Lower leg skin (tissue), 4 donors: Measurements from ENCODE around the gene SGF29. TPM values are rescaled to one million over a fixed set of nuclear protein-coding genes. Genes with fewer than 3 reads are reported as not detected.
A peak's percentile ranks its signal among the peaks of the same experiment; 100 is the strongest.
"Not testable (repeated sequence)": the region's sequence is repeated elsewhere in the genome, so short reads cannot be mapped to it uniquely, and the experiment has no call there.

Source experiments
- DNase-seq, 2 donors: peaks; one replicate each; pipeline ENCODE4 v3.0.0-alpha.2; 2019; ENCODE audit warnings: low spot score in 2 of 2
- H3K4me3 ChIP-seq: fragments of 200-600 bp; sonication (generic); 2 replicates; pipeline ENCODE4 v1.5.1; 2017; ENCODE audit warnings: mild to moderate bottlenecking, low read depth; ENCODE audit not compliant: poor library complexity, severe bottlenecking
- POLR2A ChIP-seq, 2 donors: fragments of 450-650 bp; IDR thresholded peaks; one replicate each; pipeline ENCODE4 v1.6.1; 2016 to 2017; ENCODE audit warnings: antibody characterized with exemption in 2 of 2, mild to moderate bottlenecking in 1 of 2, moderate library complexity in 1 of 2
- whole genome bisulfite sequencing, 2 donors: methylation state at CpG; one replicate each; pipeline ENCODE4 v1.1.5; 2018; 5-methylcytosine and 5-hydroxymethylcytosine counted together
- intact Hi-C: fragments of 100-400 bp; cut with DNase I; formaldehyde crosslinking; loops from one replicate; pipeline ENCODE4 v1.15.0; 2023; ENCODE audit warnings: low total_unique reads
- total RNA-seq, 4 donors: library from RNA; depleted of rRNA; stranded (reverse); fragments of >200 nt; gene quantifications; one replicate each; pipeline ENCODE4 v1.1.0, GENCODE V29; 2016
- TF ChIP-seq, protein P1 (sequence below), 3 donors: fragments of 450-650 bp; IDR thresholded peaks; one replicate each; pipeline ENCODE4 v1.5.1; 2016; ENCODE audit warnings: antibody characterized with exemption in 3 of 3, mild to moderate bottlenecking in 3 of 3, moderate library complexity in 2 of 3

Gene SGF29
- total RNA-seq, 4 donors from 2014 or later = 16.7 to 29.9 (median 26.8) TPM

- peak in 1 of 2 donors; percentile 80 for DNase-seq
- TF ChIP-seq, protein P1, sequence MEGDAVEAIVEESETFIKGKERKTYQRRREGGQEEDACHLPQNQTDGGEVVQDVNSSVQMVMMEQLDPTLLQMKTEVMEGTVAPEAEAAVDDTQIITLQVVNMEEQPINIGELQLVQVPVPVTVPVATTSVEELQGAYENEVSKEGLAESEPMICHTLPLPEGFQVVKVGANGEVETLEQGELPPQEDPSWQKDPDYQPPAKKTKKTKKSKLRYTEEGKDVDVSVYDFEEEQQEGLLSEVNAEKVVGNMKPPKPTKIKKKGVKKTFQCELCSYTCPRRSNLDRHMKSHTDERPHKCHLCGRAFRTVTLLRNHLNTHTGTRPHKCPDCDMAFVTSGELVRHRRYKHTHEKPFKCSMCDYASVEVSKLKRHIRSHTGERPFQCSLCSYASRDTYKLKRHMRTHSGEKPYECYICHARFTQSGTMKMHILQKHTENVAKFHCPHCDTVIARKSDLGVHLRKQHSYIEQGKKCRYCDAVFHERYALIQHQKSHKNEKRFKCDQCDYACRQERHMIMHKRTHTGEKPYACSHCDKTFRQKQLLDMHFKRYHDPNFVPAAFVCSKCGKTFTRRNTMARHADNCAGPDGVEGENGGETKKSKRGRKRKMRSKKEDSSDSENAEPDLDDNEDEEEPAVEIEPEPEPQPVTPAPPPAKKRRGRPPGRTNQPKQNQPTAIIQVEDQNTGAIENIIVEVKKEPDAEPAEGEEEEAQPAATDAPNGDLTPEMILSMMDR (IDR thresholded peaks at IDR 0.05) = no peak
- TF ChIP-seq POLR2A (IDR thresholded peaks at IDR 0.05) = no peak
- WGBS, 2 donors = 8 to 13% methylated on average over 20 to 61 of the region's 68 CpGs
- intact Hi-C loops = no loop called here
- no peak overlapping the region for H3K4me3 ChIP-seq
Measured at GRCh38 chr16:28623172-28623711, 69.5 kb downstream of the SGF29 start.

GRCh38 chr16:28630905-28631304, 77.2 kb downstream of the SGF29 start:
- intact Hi-C loops, H3K4me3 ChIP-seq, DNase-seq: not testable (repeated sequence)
- 76 to 81% methylated on average over 4 to 5 of the region's 5 CpGs for WGBS, 2 donors

DNA sequence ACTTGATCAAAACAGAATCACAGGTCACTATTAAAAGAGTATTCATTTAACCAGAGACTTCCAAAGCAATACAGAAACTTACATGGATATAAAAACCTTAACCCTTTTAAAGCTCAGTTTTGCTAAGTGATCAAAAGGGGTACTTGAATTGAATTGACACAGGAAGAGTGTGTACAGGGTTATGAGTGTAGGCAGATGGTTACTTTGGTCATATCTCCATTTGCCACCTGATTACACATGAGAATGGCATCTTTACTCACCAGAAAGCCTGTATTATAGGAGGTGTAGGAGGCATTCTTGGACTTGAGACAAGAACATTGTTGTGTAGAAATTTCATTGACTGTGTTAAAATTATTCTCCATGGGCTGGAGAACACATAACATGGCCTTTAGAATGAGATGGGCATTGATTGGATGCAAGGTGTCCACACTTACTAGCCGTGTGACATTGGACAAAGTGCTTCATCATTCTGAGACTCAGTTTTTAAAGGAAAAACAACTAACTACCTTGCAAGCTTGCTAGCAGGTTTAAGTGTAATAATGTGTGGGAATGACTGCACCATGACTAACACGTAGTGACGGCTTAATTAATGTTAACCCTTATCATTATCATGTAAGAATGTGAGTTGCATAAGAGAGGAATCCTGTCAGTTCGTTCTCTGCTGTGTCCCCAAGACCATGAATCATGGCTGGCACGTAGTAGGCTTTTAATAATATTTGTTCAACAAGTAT, 82.5 kb downstream of the SGF29 start:
- 32 to 34% methylated on average over 5 of the region's 5 CpGs for whole genome bisulfite sequencing, 2 donors
- H3K4me3 ChIP-seq, intact Hi-C loops, DNase-seq: not testable (repeated sequence)

DNA sequence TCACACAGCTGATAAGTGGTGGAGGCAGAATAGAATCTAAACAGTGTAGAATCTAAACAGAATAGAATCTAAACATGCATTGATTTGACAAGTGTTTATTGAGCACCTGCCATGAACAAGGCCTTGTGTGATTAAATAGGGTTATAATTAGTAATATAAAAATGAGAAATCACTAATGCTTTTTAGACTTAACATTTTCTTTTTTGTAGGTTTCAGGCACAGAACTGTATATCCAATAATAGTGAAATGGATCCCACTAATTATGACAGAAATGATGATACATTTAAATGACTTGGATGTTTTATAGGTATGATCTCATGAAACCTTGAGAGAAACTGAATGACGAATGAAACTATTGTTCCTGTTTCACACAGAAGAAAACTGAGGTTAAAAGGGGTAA, 84.0 kb downstream of the SGF29 start, which contains the start of gene NPIPB8:
TSS of gene NPIPB8 (plus strand) at position 301 of the 400 bp plus-strand sequence. CDS start 296 bp downstream, outside the sequence.
- DNase-seq, H3K4me3 ChIP-seq, intact Hi-C loops: not testable (repeated sequence)
- 67 to 80% methylated on average over 1 of the region's 1 CpG for WGBS, 2 donors

DNA sequence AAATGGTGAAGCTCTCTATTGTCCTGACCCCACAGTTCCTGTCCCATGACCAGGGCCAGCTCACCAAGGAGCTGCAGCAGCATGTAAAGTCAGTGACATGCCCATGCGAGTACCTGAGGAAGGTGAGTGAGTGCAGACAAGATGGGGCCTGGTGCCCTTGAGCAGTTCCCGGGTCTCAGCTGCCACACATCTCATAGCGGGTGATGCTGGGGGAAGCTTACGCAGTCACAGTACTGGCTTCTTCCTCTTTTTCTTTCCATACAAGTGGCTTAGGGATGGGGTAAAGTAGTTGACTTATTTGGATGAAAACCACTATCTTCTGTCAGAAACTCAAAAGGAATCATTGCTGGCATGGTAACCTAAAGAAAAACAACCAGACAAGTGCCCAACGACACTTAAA, 84.6 kb downstream of the SGF29 start:
- intact Hi-C loops, H3K4me3 ChIP-seq, DNase-seq: not testable (repeated sequence)
- WGBS, 2 donors = 17 to 29% methylated on average over 1 to 5 of the region's 5 CpGs

GRCh38 chr16:28639959-28640358, 86.2 kb downstream of the SGF29 start:
- WGBS, 2 donors = 67 to 68% methylated on average over 2 of the region's 2 CpGs
- DNase-seq, H3K4me3 ChIP-seq, intact Hi-C loops: not testable (repeated sequence)

Other genes with a start within 250 kb of the SGF29 start
- gene NPIPB6, start 190.4 kb upstream of the SGF29 start, total RNA-seq = 10 to 100 TPM in 1 of 4 donors, 1 to 10 TPM in 3; 1.5 to 10.2 (median 3.6) TPM
- 100 to 1,000 TPM; 141 to 285 (median 156) TPM for gene EIF3CL, start 150.1 kb upstream of the SGF29 start, total RNA-seq
- gene NPIPB7, start 81.6 kb upstream of the SGF29 start, total RNA-seq = under 1 TPM in 1 of 4 donors, not detected in 3; 0.22 TPM
- gene CLN3, start 61.8 kb upstream of the SGF29 start, total RNA-seq = 10 to 100 TPM; 32.2 to 52.7 (median 43.6) TPM
- 1 to 10 TPM in 3 of 4 donors, under 1 TPM in 1; 0.88 to 2.0 (median 1.6) TPM for gene APOBR, start 59.3 kb upstream of the SGF29 start, total RNA-seq
- gene IL27, start 47.1 kb upstream of the SGF29 start, total RNA-seq = not detected
- 100 to 1,000 TPM in 2 of 4 donors, 10 to 100 TPM in 2; 52.4 to 275 (median 140) TPM for gene NUPR1, start 14.9 kb upstream of the SGF29 start, total RNA-seq
- not detected for gene SULT1A2, start 43.1 kb downstream of the SGF29 start, total RNA-seq
- 1 to 10 TPM; 2.4 to 7.4 (median 3.1) TPM for gene SULT1A1, start 56.1 kb downstream of the SGF29 start, total RNA-seq
- gene NPIPB8, start 84.1 kb downstream of the SGF29 start, total RNA-seq = not detected
- gene EIF3C, start 157.5 kb downstream of the SGF29 start, total RNA-seq = 100 to 1,000 TPM; 188 to 390 (median 282) TPM
- gene NPIPB9, start 197.9 kb downstream of the SGF29 start, total RNA-seq = 1 to 10 TPM in 3 of 4 donors, under 1 TPM in 1; 0.93 to 4.6 (median 2.8) TPM